GM06990 (cell line): ENCODE measurements around the gene TRIM3.

Source experiments
- DNase-seq: peaks from one replicate; pipeline ENCODE4 v3.0.0-alpha.2; 2011; ENCODE audit not compliant: insufficient read length; ENCODE audit errors: extremely low read depth
- H3K27me3 ChIP-seq: replicated peaks from 2 replicates; pipeline ENCODE4 v1.6.0; 2011; ENCODE audit warnings: low read length; ENCODE audit not compliant: control insufficient read depth, insufficient read depth
- H3K36me3 ChIP-seq: 2 replicates; pipeline ENCODE4 v1.5.1; 2011; ENCODE audit warnings: low read length; ENCODE audit not compliant: control insufficient read depth, insufficient read depth
- H3K4me3 ChIP-seq: replicated peaks from 2 replicates; pipeline ENCODE4 v1.5.1; 2011; ENCODE audit warnings: low read depth, mild to moderate bottlenecking, control low read depth, low read length
- TF ChIP-seq, protein P1 (sequence below): IDR thresholded peaks from 2 replicates; pipeline ENCODE4 v1.5.1; 2011; ENCODE audit warnings: low read length, control low read depth, mild to moderate bottlenecking, inconsistent platforms; ENCODE audit not compliant: insufficient read depth, poor library complexity, severe bottlenecking

TRIM3 gene

DNA sequence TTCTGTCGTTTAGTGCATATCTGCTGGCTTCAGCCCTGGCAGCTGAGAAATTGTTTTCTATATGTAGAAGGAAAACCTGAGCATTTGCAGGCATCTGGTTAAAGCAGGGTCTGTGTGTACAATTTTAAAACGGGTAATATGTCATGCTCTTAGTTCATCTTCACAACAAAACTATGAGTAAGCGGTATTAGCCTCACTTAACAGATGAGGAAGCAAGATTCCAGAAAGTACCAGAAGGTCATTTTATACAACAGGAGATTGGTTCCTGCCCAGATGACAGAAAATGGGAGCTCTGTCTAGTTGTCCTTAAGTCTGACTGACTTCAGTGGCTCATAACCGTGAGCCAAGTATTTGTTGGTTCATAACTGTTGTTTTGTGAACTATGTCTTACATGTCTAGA is 8.7 kb upstream of the TRIM3 start:
- peak overlapping the region; percentile 87 for H3K4me3 ChIP-seq

DNA sequence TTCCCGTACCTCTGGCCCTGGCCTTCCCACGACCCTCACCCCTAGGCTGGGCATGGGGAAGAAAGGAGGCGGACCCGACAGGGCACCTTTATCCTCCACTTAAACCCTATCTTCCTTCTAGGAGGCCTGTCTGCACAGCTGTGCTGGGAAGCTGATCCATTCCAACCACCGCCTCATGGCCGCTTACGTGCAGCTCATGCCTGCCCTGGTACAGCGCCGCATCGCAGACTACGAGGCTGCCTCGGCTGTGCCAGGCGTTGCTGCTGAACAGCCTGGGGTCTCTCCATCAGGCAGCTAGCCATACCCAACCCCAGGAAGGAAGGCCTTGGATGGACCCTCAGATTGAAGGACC is 8.2 kb upstream of the TRIM3 start:
- Histone ChIP-seq H3K27me3 (no peaks in the 10 kb centered on the region), H3K36me3 (peaks cover 31% of the 10 kb centered on the region), H3K4me3 (peak overlapping the region; percentile 87)
- TF ChIP-seq, protein P1, sequence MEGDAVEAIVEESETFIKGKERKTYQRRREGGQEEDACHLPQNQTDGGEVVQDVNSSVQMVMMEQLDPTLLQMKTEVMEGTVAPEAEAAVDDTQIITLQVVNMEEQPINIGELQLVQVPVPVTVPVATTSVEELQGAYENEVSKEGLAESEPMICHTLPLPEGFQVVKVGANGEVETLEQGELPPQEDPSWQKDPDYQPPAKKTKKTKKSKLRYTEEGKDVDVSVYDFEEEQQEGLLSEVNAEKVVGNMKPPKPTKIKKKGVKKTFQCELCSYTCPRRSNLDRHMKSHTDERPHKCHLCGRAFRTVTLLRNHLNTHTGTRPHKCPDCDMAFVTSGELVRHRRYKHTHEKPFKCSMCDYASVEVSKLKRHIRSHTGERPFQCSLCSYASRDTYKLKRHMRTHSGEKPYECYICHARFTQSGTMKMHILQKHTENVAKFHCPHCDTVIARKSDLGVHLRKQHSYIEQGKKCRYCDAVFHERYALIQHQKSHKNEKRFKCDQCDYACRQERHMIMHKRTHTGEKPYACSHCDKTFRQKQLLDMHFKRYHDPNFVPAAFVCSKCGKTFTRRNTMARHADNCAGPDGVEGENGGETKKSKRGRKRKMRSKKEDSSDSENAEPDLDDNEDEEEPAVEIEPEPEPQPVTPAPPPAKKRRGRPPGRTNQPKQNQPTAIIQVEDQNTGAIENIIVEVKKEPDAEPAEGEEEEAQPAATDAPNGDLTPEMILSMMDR, result no peak
- DNase-seq, result no peak

More for the DNA sequence above, 8.7 kb upstream of the TRIM3 start:
- no peaks in the 10 kb centered on the region for H3K27me3 ChIP-seq
- H3K36me3 ChIP-seq, result peaks cover 27% of the 10 kb centered on the region
- TF ChIP-seq, protein P1, result no peak
- no peak for DNase-seq

DNA sequence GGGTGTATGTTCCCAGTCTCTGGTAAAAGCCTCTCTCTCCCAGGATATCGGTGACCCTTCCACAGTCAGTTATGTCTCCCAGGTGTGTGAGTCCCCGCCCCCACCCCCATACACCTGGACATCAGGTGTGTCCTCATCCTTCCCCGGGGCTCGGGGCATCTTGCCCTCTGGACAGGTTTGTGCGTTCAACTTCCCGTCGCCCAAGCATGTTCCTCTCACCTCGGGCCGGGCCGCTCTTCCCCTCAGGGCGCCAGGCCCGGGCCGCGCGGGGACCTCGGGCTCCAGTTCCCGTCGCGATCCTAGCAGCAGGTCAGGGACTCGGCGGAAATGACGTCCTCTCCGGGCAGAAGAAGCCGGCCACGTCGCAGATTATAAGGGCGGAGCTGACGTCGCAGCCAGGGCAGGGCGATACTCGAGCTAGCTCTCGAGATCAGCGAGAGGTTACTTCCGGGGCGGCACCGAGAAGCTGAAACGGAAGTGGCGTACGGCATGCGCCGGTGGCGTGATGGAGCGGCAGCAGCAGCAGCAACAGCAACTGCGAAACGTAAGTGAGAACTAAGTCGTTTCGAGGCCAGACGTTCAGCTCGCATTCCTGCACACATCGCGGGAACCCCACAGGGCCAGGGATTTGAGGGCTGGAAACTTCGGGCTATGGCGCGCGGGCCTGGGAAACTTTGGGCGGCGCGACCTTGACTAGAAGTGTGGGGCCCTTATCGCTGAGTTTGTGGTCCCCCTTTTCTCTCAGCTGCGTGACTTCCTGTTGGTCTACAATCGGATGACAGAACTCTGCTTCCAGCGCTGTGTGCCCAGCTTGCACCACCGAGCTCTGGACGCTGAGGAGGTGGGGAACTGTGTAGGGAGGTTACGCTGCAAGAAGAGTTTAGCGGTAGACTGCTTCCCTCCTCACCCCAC is 7.5 kb upstream of the TRIM3 start, which contains the start of the genes ARFIP2 and TIMM10B:
TSS of gene ARFIP2 (minus strand) at position 320 of the 912 bp plus-strand sequence. CDS start 910 bp downstream, outside the sequence.
TSS of gene TIMM10B (plus strand) at position 490 of the 912 bp plus-strand sequence. CDS start at position 506, 16 bp downstream.
- TF ChIP-seq, protein P1, result no peak
- H3K4me3 ChIP-seq, result peak within 1 kb of the TSS; percentile 87
- DNase-seq, result peak; percentile 93
- H3K36me3 ChIP-seq, result peaks cover 33% of the 10 kb centered on the region
- H3K27me3 ChIP-seq, result no peaks in the 10 kb centered on the region

DNA sequence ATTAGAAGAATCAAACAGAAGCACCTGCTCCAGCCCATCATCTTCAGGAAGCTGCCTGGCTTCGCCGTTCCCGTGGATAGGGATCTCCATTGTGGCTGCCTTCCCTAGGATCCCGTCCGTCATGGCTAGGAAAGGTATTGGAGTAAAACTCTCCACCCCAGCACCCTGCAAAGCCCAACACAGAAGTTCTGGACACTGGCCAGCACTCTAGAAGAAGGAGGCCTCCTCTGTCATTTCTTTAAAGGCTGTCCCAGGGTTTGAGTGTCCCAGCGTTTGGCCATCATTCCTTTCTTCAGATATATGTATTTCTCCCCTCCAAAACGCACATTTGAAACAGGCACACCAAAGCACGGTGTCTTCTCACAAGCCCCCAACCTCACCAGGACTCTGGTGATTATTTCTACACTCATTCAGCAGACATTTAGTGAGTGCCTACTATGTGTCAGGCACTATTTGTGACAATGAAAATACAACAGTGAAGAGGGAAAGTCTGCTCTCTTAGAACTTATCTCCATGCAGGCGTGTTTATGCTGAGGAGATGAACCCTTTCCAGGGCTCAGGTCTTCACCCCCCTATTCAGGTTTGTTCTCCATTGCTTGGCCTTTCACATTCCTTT is 6.7 kb upstream of the TRIM3 start:
- DNase-seq, result no peak
- H3K36me3 ChIP-seq, result peaks cover 33% of the 10 kb centered on the region
- no peaks in the 10 kb centered on the region for H3K27me3 ChIP-seq
- H3K4me3 ChIP-seq, result peak overlapping the region; percentile 87
- TF ChIP-seq, protein P1, result no peak

DNA sequence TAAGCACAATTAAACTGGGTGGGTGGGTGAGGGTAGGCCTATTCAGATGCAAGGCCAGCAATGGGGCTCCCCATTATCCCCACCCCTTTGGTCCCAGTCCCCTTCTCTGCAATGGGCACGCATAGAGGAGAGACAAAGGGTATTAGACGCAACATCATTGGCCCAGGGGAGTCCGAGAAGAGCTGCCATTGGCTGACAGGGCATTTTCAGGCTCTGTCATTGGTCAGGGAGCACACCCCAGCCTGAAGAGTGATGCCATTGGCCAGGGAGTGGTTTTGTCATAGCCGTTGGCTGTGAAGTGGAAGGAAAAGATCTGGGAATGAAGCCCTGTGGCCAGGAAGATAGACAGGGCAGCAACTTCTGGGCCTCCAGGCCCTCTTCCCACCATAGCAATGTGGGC is 2.8 kb upstream of the TRIM3 start:
- DNase-seq, result no peak
- Histone ChIP-seq H3K36me3 (peaks cover 23% of the 10 kb centered on the region), H3K4me3 (no peak overlapping the region), H3K27me3 (no peaks in the 10 kb centered on the region)
- TF ChIP-seq, protein P1, result no peak
